ENCODE results near the gene CABCOCO1.

CABCOCO1 gene

DNA sequence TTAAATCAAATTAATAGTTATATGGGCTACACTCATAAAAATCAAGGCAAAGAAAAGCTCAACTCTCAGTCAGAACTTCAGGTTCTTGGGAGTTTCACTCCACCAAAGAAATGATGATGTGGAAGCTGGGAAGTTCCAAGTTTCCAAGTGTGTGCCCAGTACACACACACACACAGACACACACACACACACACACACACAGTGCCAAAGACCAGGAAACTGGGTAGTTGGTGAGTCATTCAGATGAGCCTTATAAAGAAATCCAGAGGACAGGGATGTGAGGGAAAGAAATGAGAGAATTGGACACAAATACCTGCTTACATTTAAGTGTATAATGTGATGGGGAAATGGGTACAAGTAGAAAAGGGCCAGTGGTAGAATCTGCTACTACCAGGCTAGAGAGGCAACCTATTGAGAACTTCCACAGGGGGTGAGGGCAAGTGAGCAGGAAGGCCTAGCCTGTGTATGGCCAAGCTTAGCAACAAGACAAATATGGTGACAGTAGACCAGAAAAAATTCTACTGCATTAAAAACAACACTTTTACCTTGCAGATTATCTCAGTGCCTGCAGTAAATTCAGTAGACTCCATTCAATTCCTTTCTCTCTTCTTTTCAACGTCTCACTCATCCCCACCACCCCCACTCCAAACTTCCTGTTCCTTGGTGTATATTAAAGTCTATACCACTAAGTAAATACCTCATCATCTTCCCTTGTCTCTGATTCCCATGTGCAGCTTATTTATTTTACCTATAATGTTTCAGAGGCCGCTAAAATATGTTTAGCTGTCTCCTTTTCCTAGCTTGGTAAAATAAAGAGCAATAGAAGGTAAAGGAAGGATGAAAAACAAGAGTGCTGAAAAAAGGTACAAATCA lies 95.0 kb downstream of the CABCOCO1 start:
- Histone ChIP-seq H3K4me1 (ENCODE audit: insufficient read depth, low read length) (peaks cover 2% of the 10 kb centered on the region), H2AFZ (ENCODE audit: low read depth, low read length) (no peak overlapping the region), H3K4me2 (ENCODE audit: insufficient read depth, low read length) (no peak overlapping the region), H3K79me2 (ENCODE audit: insufficient read depth, low read length) (no peaks in the 10 kb centered on the region), H3K4me3 (ENCODE audit: low read depth in 1 of 2, low read length in 2 of 2) (no peak overlapping the region), H3K36me3 (ENCODE audit: insufficient read depth, low read length) (no peaks in the 10 kb centered on the region), H3K9me3 (ENCODE audit: insufficient read depth, low read length, severe bottlenecking) (no peaks in the 10 kb centered on the region), H3K27ac (ENCODE audit: low read length) (no peak overlapping the region), H3K27me3 (ENCODE audit: insufficient read depth, low read length, poor library complexity) (no peaks in the 10 kb centered on the region), H4K20me1 (ENCODE audit: insufficient read depth, low read length) (no peaks in the 10 kb centered on the region), H3K9ac (ENCODE audit: low read depth, low read length) (no peak overlapping the region)
- DNase-seq (no peak), ATAC-seq (ENCODE audit: insufficient read depth, low read depth) (no peak)
- TF ChIP-seq EZH2 (IDR thresholded peaks at IDR 0.05; ENCODE audit: borderline replicate concordance, low read depth, low read length, severe bottlenecking) (no peak), CTCF (IDR thresholded peaks at IDR 0.05; ENCODE audit: borderline replicate concordance, extremely low read depth, low read length, poor library complexity, severe bottlenecking) (no peak)

- Histone ChIP-seq H3K4me3 (ENCODE audit: low read depth in 1 of 2, low read length in 2 of 2) (no peak overlapping the region), H3K79me2 (ENCODE audit: insufficient read depth, low read length) (no peaks in the 10 kb centered on the region), H3K27ac (ENCODE audit: low read length) (no peak overlapping the region), H2AFZ (ENCODE audit: low read depth, low read length) (no peak overlapping the region), H3K4me1 (ENCODE audit: insufficient read depth, low read length) (no peaks in the 10 kb centered on the region), H3K27me3 (ENCODE audit: insufficient read depth, low read length, poor library complexity) (no peaks in the 10 kb centered on the region), H3K9me3 (ENCODE audit: insufficient read depth, low read length, severe bottlenecking) (no peaks in the 10 kb centered on the region), H3K36me3 (ENCODE audit: insufficient read depth, low read length) (no peaks in the 10 kb centered on the region), H4K20me1 (ENCODE audit: insufficient read depth, low read length) (no peaks in the 10 kb centered on the region), H3K9ac (ENCODE audit: low read depth, low read length) (no peak overlapping the region), H3K4me2 (ENCODE audit: insufficient read depth, low read length) (no peak overlapping the region)
- TF ChIP-seq EZH2 (IDR thresholded peaks at IDR 0.05; ENCODE audit: borderline replicate concordance, low read depth, low read length, severe bottlenecking) (no peak), CTCF (IDR thresholded peaks at IDR 0.05; ENCODE audit: borderline replicate concordance, extremely low read depth, low read length, poor library complexity, severe bottlenecking) (no peak)
- ATAC-seq (ENCODE audit: insufficient read depth, low read depth) (no peak), DNase-seq (no peak)
Measured at GRCh38 chr10:61758433-61758832, 95.7 kb downstream of the CABCOCO1 start.

DNA sequence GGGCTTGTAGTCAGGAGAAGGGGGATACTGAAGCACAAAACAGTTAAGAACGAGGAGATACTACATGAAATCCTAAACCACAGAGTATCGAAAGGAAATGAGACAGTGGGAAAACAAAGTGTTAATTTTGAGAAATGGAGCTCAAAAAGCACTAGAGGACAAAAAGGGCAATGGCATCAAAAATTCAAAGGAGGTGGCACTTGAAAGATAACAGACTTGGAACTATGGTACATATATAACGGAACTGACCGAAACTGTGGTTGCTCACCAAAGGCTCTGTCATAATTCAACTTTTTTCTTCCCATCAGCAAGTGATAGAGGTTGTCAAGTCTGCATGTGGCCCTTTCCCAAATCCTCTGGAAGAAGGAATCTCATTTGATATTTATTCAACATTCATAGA lies 97.0 kb downstream of the CABCOCO1 start:
- Histone ChIP-seq H3K9me3 (ENCODE audit: insufficient read depth, low read length, severe bottlenecking) (no peaks in the 10 kb centered on the region), H3K4me3 (ENCODE audit: low read depth in 1 of 2, low read length in 2 of 2) (no peak overlapping the region), H3K79me2 (ENCODE audit: insufficient read depth, low read length) (no peaks in the 10 kb centered on the region), H3K36me3 (ENCODE audit: insufficient read depth, low read length) (no peaks in the 10 kb centered on the region), H4K20me1 (ENCODE audit: insufficient read depth, low read length) (no peaks in the 10 kb centered on the region), H3K27ac (ENCODE audit: low read length) (no peak overlapping the region), H3K4me1 (ENCODE audit: insufficient read depth, low read length) (peaks cover 2% of the 10 kb centered on the region; the same call in 1 of the 2 replicates), H2AFZ (ENCODE audit: low read depth, low read length) (no peak overlapping the region), H3K9ac (ENCODE audit: low read depth, low read length) (no peak overlapping the region), H3K4me2 (ENCODE audit: insufficient read depth, low read length) (no peak overlapping the region), H3K27me3 (ENCODE audit: insufficient read depth, low read length, poor library complexity) (no peaks in the 10 kb centered on the region)
- TF ChIP-seq EZH2 (IDR thresholded peaks at IDR 0.05; ENCODE audit: borderline replicate concordance, low read depth, low read length, severe bottlenecking) (no peak), CTCF (IDR thresholded peaks at IDR 0.05; ENCODE audit: borderline replicate concordance, extremely low read depth, low read length, poor library complexity, severe bottlenecking) (no peak)
- ATAC-seq (ENCODE audit: insufficient read depth, low read depth), result no peak
- no peak for DNase-seq

Data from DND-41 (cell line).